Measurements from ENCODE around the gene NCR2.

Gene NCR2

DNA sequence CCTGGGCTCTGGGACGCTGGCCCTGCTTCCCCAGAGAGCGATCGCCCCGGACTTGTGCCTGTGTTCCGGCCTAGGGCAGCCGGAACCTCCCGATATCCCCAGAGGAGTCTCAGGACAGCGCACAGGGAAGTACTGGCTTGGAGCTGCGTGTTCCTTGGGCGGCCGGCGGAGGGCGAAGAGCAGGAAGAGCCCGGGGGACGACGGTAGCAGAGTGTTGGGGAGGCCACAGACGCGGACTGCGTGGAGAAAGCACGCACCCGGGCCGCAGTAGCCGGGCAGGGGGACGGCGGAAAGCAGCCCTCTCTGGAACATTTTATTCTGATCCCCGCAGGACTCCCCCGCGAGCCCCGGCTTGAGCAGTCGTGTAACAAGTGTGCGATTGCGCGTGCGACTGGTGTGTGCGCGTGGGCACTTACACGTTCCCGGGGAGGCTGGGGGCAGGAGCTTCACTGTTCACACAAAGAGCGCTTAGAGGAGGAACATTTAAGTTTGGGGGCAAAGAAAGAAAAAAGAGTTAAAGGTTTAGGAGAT lies 36.1 kb downstream of the NCR2 start:
- H3K27ac ChIP-seq: no peak overlapping the region
- no peak for TF ChIP-seq CTCF (IDR thresholded peaks at IDR 0.05)
- peaks cover 100% of the 10 kb centered on the region for H3K27me3 ChIP-seq
- no peaks in the 10 kb centered on the region for H3K9me3 ChIP-seq
- H3K4me3 ChIP-seq (ENCODE audit: low read depth in 1 of 2, low read length in 1 of 2): no peak overlapping the region
- peaks cover 3 to 16% of the 10 kb centered on the region in 2 experiments for H3K4me1 ChIP-seq (ENCODE audit: control insufficient read depth in 1 of 2, insufficient read depth in 1 of 2, low read depth in 1 of 2, low read length in 1 of 2)
- H3K36me3 ChIP-seq: no peaks in the 10 kb centered on the region

DNA sequence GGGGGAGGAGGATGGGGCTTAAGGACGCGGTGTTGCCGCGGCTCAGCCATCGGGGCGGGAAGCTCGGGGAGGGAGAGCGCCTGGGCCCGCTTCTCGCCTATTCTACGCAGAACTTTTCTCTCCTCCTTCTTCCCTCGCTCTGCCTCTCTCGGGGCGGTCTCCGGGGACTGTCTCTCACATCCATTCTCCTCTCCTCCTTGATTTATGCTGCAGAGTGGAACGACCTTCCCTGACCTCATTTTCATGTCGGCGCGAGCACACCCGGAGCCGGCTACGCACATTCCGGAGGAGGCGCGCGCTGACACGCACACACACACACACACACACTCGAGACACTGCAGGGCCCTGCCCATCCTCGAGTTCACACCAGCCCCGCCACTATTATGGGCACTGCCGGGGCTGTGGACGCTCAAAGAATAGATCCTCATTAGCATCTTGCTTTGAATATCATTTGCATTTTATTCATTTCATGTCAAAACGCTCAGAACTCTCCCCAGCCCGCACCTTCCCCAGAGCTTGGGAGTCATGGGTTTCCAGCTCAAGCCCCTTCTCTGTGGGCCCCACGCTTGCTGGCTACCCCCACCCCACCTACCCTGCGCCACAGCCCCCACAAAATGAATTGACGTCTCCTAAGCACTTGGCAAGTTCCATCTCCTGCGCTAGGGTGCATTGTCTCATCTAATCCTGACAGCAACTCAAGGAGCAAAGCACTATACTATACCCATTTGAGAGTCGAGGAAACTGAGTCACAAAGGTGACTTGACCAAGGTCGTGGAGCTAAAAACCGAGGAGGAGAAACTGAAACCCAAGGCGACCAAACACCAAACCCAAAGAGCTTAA lies 36.8 kb downstream of the NCR2 start:
- H3K27me3 ChIP-seq: peaks cover 100% of the 10 kb centered on the region
- H3K4me1 ChIP-seq (ENCODE audit: control insufficient read depth in 1 of 2, insufficient read depth in 1 of 2, low read depth in 1 of 2, low read length in 1 of 2): peaks cover 3 to 16% of the 10 kb centered on the region in 2 experiments

DNA sequence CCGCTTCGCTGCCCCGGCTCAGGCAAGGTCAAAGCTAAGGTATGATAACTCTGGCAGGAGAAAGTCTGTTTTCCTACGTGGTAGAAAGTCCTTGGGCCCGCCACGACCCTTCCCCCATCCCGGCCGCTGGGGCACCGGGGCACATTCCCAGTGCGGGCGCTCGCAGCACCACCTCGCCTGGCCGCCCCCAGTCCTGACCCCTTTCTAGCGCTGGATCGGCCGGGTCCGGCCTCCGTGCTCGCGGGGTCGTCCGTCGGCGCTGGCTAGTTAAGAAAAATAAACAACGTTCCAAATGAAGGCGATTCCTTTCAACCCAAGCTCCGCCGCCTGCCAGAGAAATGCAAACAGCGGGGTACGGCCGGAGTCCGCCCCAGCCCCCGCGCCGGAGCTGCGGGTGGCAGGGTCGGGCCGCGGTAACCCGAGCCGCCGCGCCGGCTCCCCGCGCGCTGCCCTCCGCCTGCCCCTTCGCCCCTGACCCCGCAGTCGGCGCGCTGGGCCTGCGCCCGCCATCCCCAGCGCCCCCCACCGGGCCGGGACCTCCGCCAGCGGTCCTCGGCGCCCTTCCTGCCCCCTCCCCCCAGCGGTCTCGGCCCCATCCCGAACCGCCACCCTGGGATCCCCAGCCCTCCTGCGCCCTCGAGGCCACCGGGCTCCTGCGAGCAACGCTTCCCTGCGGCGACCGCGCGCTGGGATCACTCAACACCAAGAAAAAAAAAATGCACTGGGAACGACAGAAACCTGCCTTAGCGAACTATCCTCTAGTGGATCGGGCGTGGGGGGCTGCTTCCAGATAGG lies 37.6 kb downstream of the NCR2 start:
- H3K27ac ChIP-seq: no peak overlapping the region
- H3K4me3 ChIP-seq (ENCODE audit: low read depth in 1 of 2, low read length in 1 of 2): no peak overlapping the region
- H3K36me3 ChIP-seq: no peaks in the 10 kb centered on the region
- H3K27me3 ChIP-seq: peaks cover 100% of the 10 kb centered on the region
- H3K4me1 ChIP-seq (ENCODE audit: control insufficient read depth in 1 of 2, insufficient read depth in 1 of 2, low read depth in 1 of 2, low read length in 1 of 2): peaks cover 3 to 16% of the 10 kb centered on the region in 2 experiments
- TF ChIP-seq CTCF (IDR thresholded peaks at IDR 0.05): no peak
- no peaks in the 10 kb centered on the region for H3K9me3 ChIP-seq

More for the DNA sequence above, 36.8 kb downstream of the NCR2 start:
- H3K4me3 ChIP-seq (ENCODE audit: low read depth in 1 of 2, low read length in 1 of 2): no peak overlapping the region
- H3K9me3 ChIP-seq: no peaks in the 10 kb centered on the region
- TF ChIP-seq CTCF (IDR thresholded peaks at IDR 0.05): no peak
- H3K36me3 ChIP-seq: no peaks in the 10 kb centered on the region
- H3K27ac ChIP-seq: no peak overlapping the region

GRCh38 chr6:41373627-41373918 lies 38.2 kb downstream of the NCR2 start:
- Histone ChIP-seq H3K9me3 (no peaks in the 10 kb centered on the region), H3K4me3 (ENCODE audit: low read depth in 1 of 2, low read length in 1 of 2) (no peak overlapping the region), H3K4me1 (ENCODE audit: control insufficient read depth in 1 of 2, insufficient read depth in 1 of 2, low read depth in 1 of 2, low read length in 1 of 2) (peaks cover 3 to 16% of the 10 kb centered on the region in 2 experiments), H3K36me3 (no peaks in the 10 kb centered on the region), H3K27ac (no peak overlapping the region), H3K27me3 (peaks cover 100% of the 10 kb centered on the region)
- no peak for TF ChIP-seq CTCF (IDR thresholded peaks at IDR 0.05)

- no peak overlapping the region for H3K4me3 ChIP-seq (ENCODE audit: low read depth in 1 of 2, low read length in 1 of 2)
- peaks cover 100% of the 10 kb centered on the region for H3K27me3 ChIP-seq
- H3K4me1 ChIP-seq (ENCODE audit: control insufficient read depth in 1 of 2, insufficient read depth in 1 of 2, low read depth in 1 of 2, low read length in 1 of 2): peaks cover 3 to 13% of the 10 kb centered on the region in 2 experiments
- TF ChIP-seq CTCF (IDR thresholded peaks at IDR 0.05): no peak
- H3K27ac ChIP-seq: no peak overlapping the region
- H3K36me3 ChIP-seq: no peaks in the 10 kb centered on the region
- H3K9me3 ChIP-seq: no peaks in the 10 kb centered on the region
These were observed 38.7 kb downstream of the NCR2 start for GRCh38 chr6:41373919-41374617.
